WTC11 (cell line): ENCODE results near the gene SEMA3D. TPM values are rescaled to one million over a fixed set of nuclear protein-coding genes. Genes with fewer than 3 reads are reported as not detected.

Experiments
- ATAC-seq: fragments of 200-7000 bp; cut with Tn5 transposase; 2 replicates; pipeline ENCODE4 v1.10.0; 2021; ENCODE audit warnings: mild to moderate bottlenecking, moderate library complexity
- CTCF ChIA-PET: fragments of 300-600 bp; sonication (Branson Sonifier 250); formaldehyde crosslinking; loops from one replicate; lab custom pipeline; 2021; ENCODE audit warnings: antibody characterized with exemption; lab: Charles Lee
- POLR2A ChIA-PET: fragments of 350-600 bp; sonication (Branson Sonifier 250); formaldehyde crosslinking; loops from one replicate; lab custom pipeline; 2021; ENCODE audit warnings: antibody characterized with exemption; lab: Charles Lee
- DNase-seq: peaks from one replicate; pipeline ENCODE4 v3.0.0; 2021; ENCODE audit warnings: low spot score
- H3K27ac Mint-ChIP-seq: 2 replicates; pipeline ENCODE4 v1.8.0; 2021; ENCODE audit warnings: mixed read lengths
- H3K27me3 Mint-ChIP-seq: 2 replicates; pipeline ENCODE4 v1.8.0; 2021; ENCODE audit warnings: low read depth, mild to moderate bottlenecking, moderate library complexity, mixed read lengths
- H3K36me3 Mint-ChIP-seq: 2 replicates; pipeline ENCODE4 v1.8.0; 2021; ENCODE audit warnings: mixed read lengths
- H3K4me1 Mint-ChIP-seq: 2 replicates; pipeline ENCODE4 v1.8.0; 2022; ENCODE audit warnings: mixed read lengths
- H3K4me3 Mint-ChIP-seq: 2 replicates; pipeline ENCODE4 v1.8.0; 2021; ENCODE audit warnings: mild to moderate bottlenecking, moderate library complexity, mixed read lengths
- H3K9me3 Mint-ChIP-seq: 2 replicates; pipeline ENCODE4 v1.8.0; 2021; ENCODE audit warnings: mixed read lengths
- ELF4 ChIP-seq: sonication (generic); formaldehyde crosslinking; IDR thresholded peaks from 2 replicates; pipeline ENCODE4 v1.8.1; 2022; ENCODE audit warnings: low read depth, mild to moderate bottlenecking, moderate library complexity, missing genetic modification reagents
- FOXK1 ChIP-seq: sonication (generic); formaldehyde crosslinking; IDR thresholded peaks from 2 replicates; pipeline ENCODE4 v1.8.0; 2022; ENCODE audit warnings: mild to moderate bottlenecking, moderate library complexity, missing genetic modification reagents
- FOXP1 ChIP-seq: sonication (generic); formaldehyde crosslinking; IDR thresholded peaks from 2 replicates; pipeline ENCODE4 v1.8.0; 2022; ENCODE audit warnings: missing genetic modification reagents, mild to moderate bottlenecking, moderate library complexity, borderline replicate concordance
- HMGA2 ChIP-seq: fragments of 250-450 bp; sonication (Bioruptor Pico); IDR thresholded peaks from 2 replicates; pipeline ENCODE4 v1.4.0; 2021; ENCODE audit warnings: mild to moderate bottlenecking, moderate library complexity
- JAZF1 ChIP-seq: fragments of 250-450 bp; sonication (Bioruptor Pico); IDR thresholded peaks from 2 replicates; pipeline ENCODE4 v1.9.0; 2021; ENCODE audit warnings: moderate library complexity, mild to moderate bottlenecking, inconsistent platforms
- NFYB ChIP-seq: sonication (generic); formaldehyde crosslinking; conservative IDR thresholded peaks from 2 replicates; pipeline ENCODE4 v1.8.0; 2022; ENCODE audit warnings: low read depth, missing genetic modification reagents
- RELA ChIP-seq: sonication (generic); formaldehyde crosslinking; IDR thresholded peaks from 2 replicates; pipeline ENCODE4 v1.8.1; 2022; ENCODE audit warnings: missing genetic modification reagents, mild to moderate bottlenecking, borderline replicate concordance
- SMAD4 ChIP-seq: sonication (generic); formaldehyde crosslinking; IDR thresholded peaks from 2 replicates; pipeline ENCODE4 v1.8.0; 2022; ENCODE audit warnings: mild to moderate bottlenecking, missing genetic modification reagents
- ZNF219 ChIP-seq: sonication (generic); formaldehyde crosslinking; IDR thresholded peaks from 2 replicates; pipeline ENCODE4 v1.8.0; 2023; ENCODE audit warnings: missing genetic modification reagents, mild to moderate bottlenecking, borderline replicate concordance
- total RNA-seq: library from RNA; stranded (reverse); gene quantifications from 3 replicates; pipeline ENCODE4 v1.2.3, GENCODE V29; 2021
- TF ChIP-seq, protein P1 (sequence below): sonication (generic); formaldehyde crosslinking; IDR thresholded peaks from 2 replicates; pipeline ENCODE4 v1.8.1; 2022; ENCODE audit warnings: low read depth, missing genetic modification reagents, borderline replicate concordance
- TF ChIP-seq, protein P2 (sequence below): sonication (generic); formaldehyde crosslinking; IDR thresholded peaks from 2 replicates; pipeline ENCODE4 v1.8.1; 2022; ENCODE audit warnings: low read depth, mild to moderate bottlenecking, moderate library complexity, missing genetic modification reagents, borderline replicate concordance
- TF ChIP-seq, protein P3 (sequence below): sonication (generic); formaldehyde crosslinking; IDR thresholded peaks from 2 replicates; pipeline ENCODE4 v1.8.1; 2023; ENCODE audit warnings: mild to moderate bottlenecking, missing genetic modification reagents, moderate library complexity
- TF ChIP-seq, protein P4 (sequence below): sonication (generic); formaldehyde crosslinking; conservative IDR thresholded peaks from 2 replicates; pipeline ENCODE4 v1.8.1; 2022; ENCODE audit warnings: mild to moderate bottlenecking, missing genetic modification reagents
- TF ChIP-seq, protein P5 (sequence below): sonication (generic); formaldehyde crosslinking; IDR thresholded peaks from 2 replicates; pipeline ENCODE4 v1.8.0; 2023; ENCODE audit warnings: missing genetic modification reagents, mild to moderate bottlenecking, borderline replicate concordance
- TF ChIP-seq, protein P6 (sequence below): fragments of 250-450 bp; sonication (Bioruptor Pico); IDR thresholded peaks from 2 replicates; pipeline ENCODE4 v1.9.0; 2021; ENCODE audit warnings: mild to moderate bottlenecking, borderline replicate concordance
- TF ChIP-seq, protein P7 (sequence below): sonication (generic); formaldehyde crosslinking; IDR thresholded peaks from 2 replicates; pipeline ENCODE4 v1.8.1; 2023; ENCODE audit warnings: mild to moderate bottlenecking, missing genetic modification reagents, borderline replicate concordance

The SEMA3D gene
- total RNA-seq, 1 experiment from 2014 or later = 3.8 TPM

DNA sequence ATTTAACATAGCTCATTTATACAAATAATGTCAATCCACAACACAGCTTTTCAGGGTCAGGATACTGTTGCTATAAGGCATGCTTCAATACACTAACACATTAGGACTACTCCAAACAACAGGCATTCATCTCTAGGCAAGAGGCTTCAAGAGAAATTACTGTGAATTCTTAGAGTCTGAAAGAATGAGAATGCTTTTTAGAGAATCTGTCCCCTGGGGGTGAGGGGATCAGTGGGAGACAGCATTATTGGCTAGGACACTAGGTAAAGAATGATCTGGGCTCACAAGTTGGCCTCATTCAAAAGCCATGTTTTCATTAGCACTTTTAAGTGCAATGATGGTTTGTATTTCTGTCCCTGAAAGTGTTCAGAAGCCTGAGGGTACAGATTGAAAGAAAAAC is 132.6 kb downstream of the SEMA3D start (continued):
- TF ChIP-seq, protein P1, sequence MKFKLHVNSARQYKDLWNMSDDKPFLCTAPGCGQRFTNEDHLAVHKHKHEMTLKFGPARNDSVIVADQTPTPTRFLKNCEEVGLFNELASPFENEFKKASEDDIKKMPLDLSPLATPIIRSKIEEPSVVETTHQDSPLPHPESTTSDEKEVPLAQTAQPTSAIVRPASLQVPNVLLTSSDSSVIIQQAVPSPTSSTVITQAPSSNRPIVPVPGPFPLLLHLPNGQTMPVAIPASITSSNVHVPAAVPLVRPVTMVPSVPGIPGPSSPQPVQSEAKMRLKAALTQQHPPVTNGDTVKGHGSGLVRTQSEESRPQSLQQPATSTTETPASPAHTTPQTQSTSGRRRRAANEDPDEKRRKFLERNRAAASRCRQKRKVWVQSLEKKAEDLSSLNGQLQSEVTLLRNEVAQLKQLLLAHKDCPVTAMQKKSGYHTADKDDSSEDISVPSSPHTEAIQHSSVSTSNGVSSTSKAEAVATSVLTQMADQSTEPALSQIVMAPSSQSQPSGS (CRISPR knock-in tag) = no peak
- TF ChIP-seq SMAD4 (CRISPR knock-in tag) (no peak), FOXP1 (no peak), ZNF219 (CRISPR knock-in tag) (no peak)
- TF ChIP-seq, protein P2, sequence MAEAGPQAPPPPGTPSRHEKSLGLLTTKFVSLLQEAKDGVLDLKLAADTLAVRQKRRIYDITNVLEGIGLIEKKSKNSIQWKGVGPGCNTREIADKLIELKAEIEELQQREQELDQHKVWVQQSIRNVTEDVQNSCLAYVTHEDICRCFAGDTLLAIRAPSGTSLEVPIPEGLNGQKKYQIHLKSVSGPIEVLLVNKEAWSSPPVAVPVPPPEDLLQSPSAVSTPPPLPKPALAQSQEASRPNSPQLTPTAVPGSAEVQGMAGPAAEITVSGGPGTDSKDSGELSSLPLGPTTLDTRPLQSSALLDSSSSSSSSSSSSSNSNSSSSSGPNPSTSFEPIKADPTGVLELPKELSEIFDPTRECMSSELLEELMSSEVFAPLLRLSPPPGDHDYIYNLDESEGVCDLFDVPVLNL (CRISPR knock-in tag) = no peak
- TF ChIP-seq, protein P3, sequence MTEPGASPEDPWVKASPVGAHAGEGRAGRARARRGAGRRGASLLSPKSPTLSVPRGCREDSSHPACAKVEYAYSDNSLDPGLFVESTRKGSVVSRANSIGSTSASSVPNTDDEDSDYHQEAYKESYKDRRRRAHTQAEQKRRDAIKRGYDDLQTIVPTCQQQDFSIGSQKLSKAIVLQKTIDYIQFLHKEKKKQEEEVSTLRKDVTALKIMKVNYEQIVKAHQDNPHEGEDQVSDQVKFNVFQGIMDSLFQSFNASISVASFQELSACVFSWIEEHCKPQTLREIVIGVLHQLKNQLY (CRISPR knock-in tag) = no peak

DNA sequence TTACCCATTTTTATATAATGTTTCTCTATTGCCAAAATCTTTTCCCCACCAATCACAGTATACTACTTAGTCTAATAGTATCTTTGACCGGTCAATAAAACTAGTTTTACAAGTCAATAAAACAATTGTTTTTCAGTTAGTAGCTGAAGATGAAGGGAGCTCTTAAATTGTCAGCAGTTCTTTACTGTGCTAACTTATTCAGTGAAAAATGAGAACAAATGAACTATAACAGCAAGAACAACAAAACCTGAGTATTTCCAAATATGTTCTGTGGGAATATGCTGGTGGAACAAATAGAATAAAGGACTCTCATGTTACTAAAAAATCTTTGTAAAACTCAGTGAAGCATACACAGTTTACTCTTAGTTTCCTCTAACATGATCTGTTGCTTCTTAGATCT is 134.0 kb downstream of the SEMA3D start:
- peaks cover 16% of the 10 kb centered on the region for H3K4me1 Mint-ChIP-seq
- no peaks in the 10 kb centered on the region for H3K9me3 Mint-ChIP-seq
- ChIA-PET CTCF (no interaction called here), POLR2A (no interaction called here)
- ATAC-seq (no peak), DNase-seq (no peak)
- H3K27ac Mint-ChIP-seq = no peak overlapping the region
- H3K27me3 Mint-ChIP-seq = no peaks in the 10 kb centered on the region
- H3K36me3 Mint-ChIP-seq = no peaks in the 10 kb centered on the region
- no peak overlapping the region for H3K4me3 Mint-ChIP-seq
- TF ChIP-seq, protein P4, sequence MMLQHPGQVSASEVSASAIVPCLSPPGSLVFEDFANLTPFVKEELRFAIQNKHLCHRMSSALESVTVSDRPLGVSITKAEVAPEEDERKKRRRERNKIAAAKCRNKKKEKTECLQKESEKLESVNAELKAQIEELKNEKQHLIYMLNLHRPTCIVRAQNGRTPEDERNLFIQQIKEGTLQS (CRISPR knock-in tag) = no peak
- TF ChIP-seq RELA (CRISPR knock-in tag) (no peak), JAZF1 (no peak), HMGA2 (no peak), ELF4 (no peak), NFYB (CRISPR knock-in tag) (no peak), FOXP1 (no peak), FOXK1 (CRISPR knock-in tag) (no peak)
- TF ChIP-seq, protein P5, sequence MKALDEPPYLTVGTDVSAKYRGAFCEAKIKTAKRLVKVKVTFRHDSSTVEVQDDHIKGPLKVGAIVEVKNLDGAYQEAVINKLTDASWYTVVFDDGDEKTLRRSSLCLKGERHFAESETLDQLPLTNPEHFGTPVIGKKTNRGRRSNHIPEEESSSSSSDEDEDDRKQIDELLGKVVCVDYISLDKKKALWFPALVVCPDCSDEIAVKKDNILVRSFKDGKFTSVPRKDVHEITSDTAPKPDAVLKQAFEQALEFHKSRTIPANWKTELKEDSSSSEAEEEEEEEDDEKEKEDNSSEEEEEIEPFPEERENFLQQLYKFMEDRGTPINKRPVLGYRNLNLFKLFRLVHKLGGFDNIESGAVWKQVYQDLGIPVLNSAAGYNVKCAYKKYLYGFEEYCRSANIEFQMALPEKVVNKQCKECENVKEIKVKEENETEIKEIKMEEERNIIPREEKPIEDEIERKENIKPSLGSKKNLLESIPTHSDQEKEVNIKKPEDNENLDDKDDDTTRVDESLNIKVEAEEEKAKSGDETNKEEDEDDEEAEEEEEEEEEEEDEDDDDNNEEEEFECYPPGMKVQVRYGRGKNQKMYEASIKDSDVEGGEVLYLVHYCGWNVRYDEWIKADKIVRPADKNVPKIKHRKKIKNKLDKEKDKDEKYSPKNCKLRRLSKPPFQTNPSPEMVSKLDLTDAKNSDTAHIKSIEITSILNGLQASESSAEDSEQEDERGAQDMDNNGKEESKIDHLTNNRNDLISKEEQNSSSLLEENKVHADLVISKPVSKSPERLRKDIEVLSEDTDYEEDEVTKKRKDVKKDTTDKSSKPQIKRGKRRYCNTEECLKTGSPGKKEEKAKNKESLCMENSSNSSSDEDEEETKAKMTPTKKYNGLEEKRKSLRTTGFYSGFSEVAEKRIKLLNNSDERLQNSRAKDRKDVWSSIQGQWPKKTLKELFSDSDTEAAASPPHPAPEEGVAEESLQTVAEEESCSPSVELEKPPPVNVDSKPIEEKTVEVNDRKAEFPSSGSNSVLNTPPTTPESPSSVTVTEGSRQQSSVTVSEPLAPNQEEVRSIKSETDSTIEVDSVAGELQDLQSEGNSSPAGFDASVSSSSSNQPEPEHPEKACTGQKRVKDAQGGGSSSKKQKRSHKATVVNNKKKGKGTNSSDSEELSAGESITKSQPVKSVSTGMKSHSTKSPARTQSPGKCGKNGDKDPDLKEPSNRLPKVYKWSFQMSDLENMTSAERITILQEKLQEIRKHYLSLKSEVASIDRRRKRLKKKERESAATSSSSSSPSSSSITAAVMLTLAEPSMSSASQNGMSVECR (CRISPR knock-in tag) = no peak
- TF ChIP-seq, protein P6, sequence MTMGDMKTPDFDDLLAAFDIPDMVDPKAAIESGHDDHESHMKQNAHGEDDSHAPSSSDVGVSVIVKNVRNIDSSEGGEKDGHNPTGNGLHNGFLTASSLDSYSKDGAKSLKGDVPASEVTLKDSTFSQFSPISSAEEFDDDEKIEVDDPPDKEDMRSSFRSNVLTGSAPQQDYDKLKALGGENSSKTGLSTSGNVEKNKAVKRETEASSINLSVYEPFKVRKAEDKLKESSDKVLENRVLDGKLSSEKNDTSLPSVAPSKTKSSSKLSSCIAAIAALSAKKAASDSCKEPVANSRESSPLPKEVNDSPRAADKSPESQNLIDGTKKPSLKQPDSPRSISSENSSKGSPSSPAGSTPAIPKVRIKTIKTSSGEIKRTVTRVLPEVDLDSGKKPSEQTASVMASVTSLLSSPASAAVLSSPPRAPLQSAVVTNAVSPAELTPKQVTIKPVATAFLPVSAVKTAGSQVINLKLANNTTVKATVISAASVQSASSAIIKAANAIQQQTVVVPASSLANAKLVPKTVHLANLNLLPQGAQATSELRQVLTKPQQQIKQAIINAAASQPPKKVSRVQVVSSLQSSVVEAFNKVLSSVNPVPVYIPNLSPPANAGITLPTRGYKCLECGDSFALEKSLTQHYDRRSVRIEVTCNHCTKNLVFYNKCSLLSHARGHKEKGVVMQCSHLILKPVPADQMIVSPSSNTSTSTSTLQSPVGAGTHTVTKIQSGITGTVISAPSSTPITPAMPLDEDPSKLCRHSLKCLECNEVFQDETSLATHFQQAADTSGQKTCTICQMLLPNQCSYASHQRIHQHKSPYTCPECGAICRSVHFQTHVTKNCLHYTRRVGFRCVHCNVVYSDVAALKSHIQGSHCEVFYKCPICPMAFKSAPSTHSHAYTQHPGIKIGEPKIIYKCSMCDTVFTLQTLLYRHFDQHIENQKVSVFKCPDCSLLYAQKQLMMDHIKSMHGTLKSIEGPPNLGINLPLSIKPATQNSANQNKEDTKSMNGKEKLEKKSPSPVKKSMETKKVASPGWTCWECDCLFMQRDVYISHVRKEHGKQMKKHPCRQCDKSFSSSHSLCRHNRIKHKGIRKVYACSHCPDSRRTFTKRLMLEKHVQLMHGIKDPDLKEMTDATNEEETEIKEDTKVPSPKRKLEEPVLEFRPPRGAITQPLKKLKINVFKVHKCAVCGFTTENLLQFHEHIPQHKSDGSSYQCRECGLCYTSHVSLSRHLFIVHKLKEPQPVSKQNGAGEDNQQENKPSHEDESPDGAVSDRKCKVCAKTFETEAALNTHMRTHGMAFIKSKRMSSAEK (CRISPR knock-in tag) = no peak
- TF ChIP-seq, protein P7, sequence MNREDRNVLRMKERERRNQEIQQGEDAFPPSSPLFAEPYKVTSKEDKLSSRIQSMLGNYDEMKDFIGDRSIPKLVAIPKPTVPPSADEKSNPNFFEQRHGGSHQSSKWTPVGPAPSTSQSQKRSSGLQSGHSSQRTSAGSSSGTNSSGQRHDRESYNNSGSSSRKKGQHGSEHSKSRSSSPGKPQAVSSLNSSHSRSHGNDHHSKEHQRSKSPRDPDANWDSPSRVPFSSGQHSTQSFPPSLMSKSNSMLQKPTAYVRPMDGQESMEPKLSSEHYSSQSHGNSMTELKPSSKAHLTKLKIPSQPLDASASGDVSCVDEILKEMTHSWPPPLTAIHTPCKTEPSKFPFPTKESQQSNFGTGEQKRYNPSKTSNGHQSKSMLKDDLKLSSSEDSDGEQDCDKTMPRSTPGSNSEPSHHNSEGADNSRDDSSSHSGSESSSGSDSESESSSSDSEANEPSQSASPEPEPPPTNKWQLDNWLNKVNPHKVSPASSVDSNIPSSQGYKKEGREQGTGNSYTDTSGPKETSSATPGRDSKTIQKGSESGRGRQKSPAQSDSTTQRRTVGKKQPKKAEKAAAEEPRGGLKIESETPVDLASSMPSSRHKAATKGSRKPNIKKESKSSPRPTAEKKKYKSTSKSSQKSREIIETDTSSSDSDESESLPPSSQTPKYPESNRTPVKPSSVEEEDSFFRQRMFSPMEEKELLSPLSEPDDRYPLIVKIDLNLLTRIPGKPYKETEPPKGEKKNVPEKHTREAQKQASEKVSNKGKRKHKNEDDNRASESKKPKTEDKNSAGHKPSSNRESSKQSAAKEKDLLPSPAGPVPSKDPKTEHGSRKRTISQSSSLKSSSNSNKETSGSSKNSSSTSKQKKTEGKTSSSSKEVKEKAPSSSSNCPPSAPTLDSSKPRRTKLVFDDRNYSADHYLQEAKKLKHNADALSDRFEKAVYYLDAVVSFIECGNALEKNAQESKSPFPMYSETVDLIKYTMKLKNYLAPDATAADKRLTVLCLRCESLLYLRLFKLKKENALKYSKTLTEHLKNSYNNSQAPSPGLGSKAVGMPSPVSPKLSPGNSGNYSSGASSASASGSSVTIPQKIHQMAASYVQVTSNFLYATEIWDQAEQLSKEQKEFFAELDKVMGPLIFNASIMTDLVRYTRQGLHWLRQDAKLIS (CRISPR knock-in tag) = no peak
